Lower leg skin (tissue), 4 donors: ENCODE results near the gene DTD1. TPM values are rescaled to one million over a fixed set of nuclear protein-coding genes. Genes with fewer than 3 reads are reported as not detected.

ENCODE experiments used
- DNase-seq, 2 donors: peaks; one replicate each; pipeline ENCODE4 v3.0.0-alpha.2; 2019; ENCODE audit warnings: low spot score in 2 of 2
- H3K4me3 ChIP-seq: fragments of 200-600 bp; sonication (generic); 2 replicates; pipeline ENCODE4 v1.5.1; 2017; ENCODE audit warnings: mild to moderate bottlenecking, low read depth; ENCODE audit not compliant: poor library complexity, severe bottlenecking
- POLR2A ChIP-seq, 2 donors: fragments of 450-650 bp; IDR thresholded peaks; one replicate each; pipeline ENCODE4 v1.6.1; 2016 to 2017; ENCODE audit warnings: antibody characterized with exemption in 2 of 2, mild to moderate bottlenecking in 1 of 2, moderate library complexity in 1 of 2
- WGBS, 2 donors: methylation state at CpG; one replicate each; pipeline ENCODE4 v1.1.5; 2018; 5-methylcytosine and 5-hydroxymethylcytosine counted together
- intact Hi-C: fragments of 100-400 bp; cut with DNase I; formaldehyde crosslinking; loops from one replicate; pipeline ENCODE4 v1.15.0; 2023; ENCODE audit warnings: low total_unique reads
- total RNA-seq, 4 donors: library from RNA; depleted of rRNA; stranded (reverse); fragments of >200 nt; gene quantifications; one replicate each; pipeline ENCODE4 v1.1.0, GENCODE V29; 2016
- TF ChIP-seq, protein P1 (sequence below), 3 donors: fragments of 450-650 bp; IDR thresholded peaks; one replicate each; pipeline ENCODE4 v1.5.1; 2016; ENCODE audit warnings: antibody characterized with exemption in 3 of 3, mild to moderate bottlenecking in 3 of 3, moderate library complexity in 2 of 3

The DTD1 gene
- total RNA-seq, 4 donors from 2014 or later: 21.7 to 41.8 (median 39.8) TPM

DNA sequence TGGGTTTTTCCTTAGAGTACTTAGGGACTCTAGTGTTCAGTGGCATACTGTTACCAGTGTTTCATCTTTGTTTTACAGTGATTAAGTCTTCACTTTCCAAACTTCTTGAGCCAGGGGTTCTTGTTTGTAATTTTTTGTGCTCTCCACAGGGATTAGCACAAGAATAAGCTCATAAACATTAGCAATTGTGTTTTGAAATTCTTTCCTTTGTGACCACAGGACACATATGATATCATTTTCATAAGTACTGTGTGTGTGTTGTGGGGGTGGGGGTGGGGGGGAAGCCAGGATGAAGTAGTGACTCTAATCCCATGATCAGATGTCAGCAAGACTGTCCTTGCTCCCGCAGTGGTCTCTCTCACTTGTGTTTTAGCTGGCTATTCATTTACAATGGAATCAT lies 124.3 kb downstream of the DTD1 start:
- no peak overlapping the region for H3K4me3 ChIP-seq
- WGBS, 2 donors: 76 to 88% methylated on average over 1 of the region's 1 CpG
- no peak for DNase-seq
- TF ChIP-seq, protein P1, sequence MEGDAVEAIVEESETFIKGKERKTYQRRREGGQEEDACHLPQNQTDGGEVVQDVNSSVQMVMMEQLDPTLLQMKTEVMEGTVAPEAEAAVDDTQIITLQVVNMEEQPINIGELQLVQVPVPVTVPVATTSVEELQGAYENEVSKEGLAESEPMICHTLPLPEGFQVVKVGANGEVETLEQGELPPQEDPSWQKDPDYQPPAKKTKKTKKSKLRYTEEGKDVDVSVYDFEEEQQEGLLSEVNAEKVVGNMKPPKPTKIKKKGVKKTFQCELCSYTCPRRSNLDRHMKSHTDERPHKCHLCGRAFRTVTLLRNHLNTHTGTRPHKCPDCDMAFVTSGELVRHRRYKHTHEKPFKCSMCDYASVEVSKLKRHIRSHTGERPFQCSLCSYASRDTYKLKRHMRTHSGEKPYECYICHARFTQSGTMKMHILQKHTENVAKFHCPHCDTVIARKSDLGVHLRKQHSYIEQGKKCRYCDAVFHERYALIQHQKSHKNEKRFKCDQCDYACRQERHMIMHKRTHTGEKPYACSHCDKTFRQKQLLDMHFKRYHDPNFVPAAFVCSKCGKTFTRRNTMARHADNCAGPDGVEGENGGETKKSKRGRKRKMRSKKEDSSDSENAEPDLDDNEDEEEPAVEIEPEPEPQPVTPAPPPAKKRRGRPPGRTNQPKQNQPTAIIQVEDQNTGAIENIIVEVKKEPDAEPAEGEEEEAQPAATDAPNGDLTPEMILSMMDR (IDR thresholded peaks at IDR 0.05): no peak
- no peak for TF ChIP-seq POLR2A (IDR thresholded peaks at IDR 0.05)
- intact Hi-C loops: no loop called here

DNA sequence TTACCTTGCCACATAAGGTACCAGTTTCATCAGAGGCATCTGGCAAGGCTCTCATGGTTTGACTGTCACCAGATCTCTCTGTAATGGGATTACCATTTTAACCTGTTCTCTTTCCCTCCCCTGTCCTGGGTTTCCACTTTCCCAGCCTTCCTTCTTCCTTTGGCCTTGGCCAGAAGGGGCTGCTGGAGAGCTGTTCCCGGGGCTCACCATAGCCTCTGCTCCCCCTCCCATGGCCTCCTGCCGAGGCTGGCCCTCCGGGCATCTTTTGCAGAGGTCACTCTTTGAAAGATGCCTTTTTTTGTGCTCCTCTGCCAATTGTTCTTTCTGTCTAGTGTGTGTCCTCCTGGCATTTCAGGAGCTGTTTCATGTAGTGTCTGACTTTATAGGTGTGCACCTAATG lies 125.0 kb downstream of the DTD1 start:
- intact Hi-C loops: no loop called here
- WGBS, 2 donors: 79 to 88% methylated on average over 3 of the region's 3 CpGs
- TF ChIP-seq, protein P1 (IDR thresholded peaks at IDR 0.05): no peak
- TF ChIP-seq POLR2A (IDR thresholded peaks at IDR 0.05): no peak
- H3K4me3 ChIP-seq: no peak overlapping the region
- DNase-seq: no peak

DNA sequence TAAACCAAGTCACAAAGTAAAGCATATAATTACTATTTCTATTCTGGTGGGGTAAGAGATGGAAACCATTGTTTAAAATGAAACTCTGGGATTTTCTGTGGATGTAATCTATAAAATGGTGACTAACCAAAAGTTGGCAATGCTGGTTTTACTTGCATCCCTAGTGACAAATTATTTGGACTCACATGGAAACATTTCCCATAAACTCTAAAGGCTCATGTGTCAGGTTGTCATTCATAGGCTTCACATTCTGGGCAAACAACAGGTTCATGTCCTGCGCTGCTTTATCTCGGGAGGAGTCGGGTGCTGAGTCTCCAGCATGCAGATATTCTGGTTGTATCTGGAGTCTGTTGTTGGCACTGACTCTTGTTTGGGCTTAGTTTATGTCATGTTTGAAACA lies 127.7 kb downstream of the DTD1 start:
- intact Hi-C loops: no loop called here
- TF ChIP-seq POLR2A (IDR thresholded peaks at IDR 0.05): no peak
- TF ChIP-seq, protein P1 (IDR thresholded peaks at IDR 0.05): no peak
- 88 to 94% methylated on average over 3 of the region's 3 CpGs for WGBS, 2 donors
- no peak for DNase-seq
- H3K4me3 ChIP-seq: no peak overlapping the region

DNA sequence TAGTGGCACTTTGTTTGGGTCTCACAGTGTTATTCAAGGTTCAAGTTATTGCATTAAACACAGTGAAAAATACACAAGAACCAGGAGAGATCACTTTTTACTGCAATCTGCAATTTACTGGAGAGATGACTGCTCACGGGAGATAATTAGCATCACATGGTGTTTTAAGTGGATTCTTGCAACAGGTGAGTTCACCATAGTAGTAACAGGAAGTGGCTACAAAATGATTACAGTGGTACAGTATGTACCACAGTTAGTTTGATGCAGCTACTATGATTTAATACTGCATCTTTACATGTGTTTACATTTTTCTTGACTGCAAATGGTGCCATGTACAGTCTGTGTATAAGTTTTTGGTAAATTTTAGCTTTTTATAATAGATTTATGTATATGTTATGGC lies 129.2 kb downstream of the DTD1 start:
- 67 to 74% methylated on average over 1 of the region's 1 CpG for WGBS, 2 donors
- TF ChIP-seq POLR2A (IDR thresholded peaks at IDR 0.05): no peak
- TF ChIP-seq, protein P1 (IDR thresholded peaks at IDR 0.05): no peak
- intact Hi-C loops: no loop called here
- DNase-seq: no peak
- no peak overlapping the region for H3K4me3 ChIP-seq

DNA sequence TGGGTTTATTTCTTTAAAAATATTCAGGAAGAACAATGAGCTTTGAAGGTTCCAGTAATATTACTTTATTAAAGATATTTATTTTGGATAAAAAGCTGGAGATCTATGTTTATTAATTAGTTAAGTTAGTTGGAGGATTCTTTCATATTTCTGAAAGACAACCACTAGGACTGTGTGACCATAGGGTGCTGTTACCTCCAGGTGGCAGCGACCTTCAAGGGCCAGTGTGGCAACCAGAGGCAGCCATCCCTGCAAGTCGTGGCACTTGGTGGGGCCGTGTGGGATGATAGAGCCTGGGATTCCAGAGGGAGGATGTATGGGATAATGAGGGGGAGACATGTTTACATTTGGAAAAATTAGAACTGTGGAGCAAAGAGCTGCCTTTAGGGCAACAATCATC lies 130.3 kb downstream of the DTD1 start:
- 82 to 91% methylated on average over 3 of the region's 3 CpGs for WGBS, 2 donors
- intact Hi-C loops: no loop called here
- TF ChIP-seq, protein P1 (IDR thresholded peaks at IDR 0.05): no peak
- TF ChIP-seq POLR2A (IDR thresholded peaks at IDR 0.05): no peak
- no peak overlapping the region for H3K4me3 ChIP-seq
- no peak for DNase-seq

DNA sequence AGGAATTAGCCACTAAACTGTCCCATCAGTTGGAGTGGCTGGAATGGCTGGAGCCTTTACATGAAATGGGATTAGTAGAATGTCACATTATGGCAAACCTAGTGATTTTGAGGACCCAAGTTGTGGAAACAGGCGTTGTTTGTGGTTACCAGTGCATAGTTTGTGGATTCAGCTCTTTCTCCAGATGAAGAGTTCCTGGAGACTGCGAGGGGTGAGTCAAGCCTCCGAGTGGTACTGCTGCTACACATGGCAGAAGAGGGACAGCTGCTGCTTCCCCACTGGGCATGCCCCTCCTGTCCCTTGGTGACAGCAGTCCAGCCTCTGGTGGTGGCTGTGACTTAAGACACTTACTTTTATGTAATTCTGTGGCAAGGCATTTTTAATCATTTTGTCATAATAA lies 131.6 kb downstream of the DTD1 start:
- no peak overlapping the region for H3K4me3 ChIP-seq
- intact Hi-C loops: no loop called here
- no peak for DNase-seq
- no peak for TF ChIP-seq POLR2A (IDR thresholded peaks at IDR 0.05)
- TF ChIP-seq, protein P1 (IDR thresholded peaks at IDR 0.05): no peak
- WGBS, 2 donors: 83 to 87% methylated on average over 3 of the region's 3 CpGs
